HEK293 (cell line): ENCODE results near the gene NPDC1.

ENCODE experiments used
- CTCF ChIA-PET: fragments of 350-600 bp; formaldehyde crosslinking; extraction: SDS; loops from one replicate; lab custom pipeline; 2021; ENCODE audit warnings: antibody characterized with exemption; lab: Yijun Ruan, JAX
- POLR2A ChIA-PET: fragments of 300-600 bp; formaldehyde crosslinking; extraction: SDS; loops from one replicate; lab custom pipeline; 2020; ENCODE audit warnings: antibody characterized with exemption, inconsistent platforms; lab: Yijun Ruan, JAX
- H3K27ac ChIP-seq: fragments of 200-500 bp; sonication (Bioruptor generic); 2 replicates; pipeline ENCODE4 v1.5.1; 2014; ENCODE audit warnings: low read depth, low read length, control low read depth, inconsistent platforms; ENCODE audit errors: extremely low read depth
- H3K36me3 ChIP-seq, 2 experiments: fragments of 200-500 bp in 1 of 2; sonication (Bioruptor generic) in 1 of 2; 1 replicate in 1 of 2; 2 replicates in 1 of 2; pipeline ENCODE4 v1.5.1; 2014 to 2017; ENCODE audit warnings: inconsistent platforms in 2 of 2, low read length in 2 of 2; ENCODE audit not compliant: control insufficient read depth in 2 of 2, insufficient read depth in 1 of 2
- H3K4me1 ChIP-seq: fragments of 200-500 bp; sonication (Bioruptor generic); 2 replicates; pipeline ENCODE4 v1.5.1; 2014; ENCODE audit warnings: mild to moderate bottlenecking, low read length, inconsistent platforms; ENCODE audit not compliant: control insufficient read depth, insufficient read depth
- H3K4me3 ChIP-seq: 2 replicates; pipeline ENCODE4 v1.5.1; 2011; ENCODE audit warnings: low read depth, mild to moderate bottlenecking, control low read depth, low read length, moderate library complexity
- H3K9me3 ChIP-seq: fragments of 200-500 bp; sonication (Bioruptor generic); 2 replicates; pipeline ENCODE4 v1.5.1; 2014; ENCODE audit warnings: low read depth, low read length, inconsistent platforms; ENCODE audit not compliant: control insufficient read depth, insufficient read depth
- BCL11A ChIP-seq: fragments of 450-650 bp; formaldehyde crosslinking; IDR thresholded peaks from 2 replicates; pipeline ENCODE4 v1.5.1; 2016; ENCODE audit warnings: low read depth, missing biosample characterization, missing genetic modification characterization
- KLF10 ChIP-seq: fragments of 450-650 bp; IDR thresholded peaks from 2 replicates; pipeline ENCODE4 v1.5.1; 2018; ENCODE audit warnings: missing biosample characterization, mild to moderate bottlenecking, missing genetic modification characterization
- KLF8 ChIP-seq: fragments of 450-650 bp; formaldehyde crosslinking; IDR thresholded peaks from 2 replicates; pipeline ENCODE4 v1.5.1; 2016; ENCODE audit warnings: missing biosample characterization, missing genetic modification characterization
- MZF1 ChIP-seq: fragments of 450-650 bp; formaldehyde crosslinking; IDR thresholded peaks from 2 replicates; pipeline ENCODE4 v1.5.1; 2017; ENCODE audit warnings: missing biosample characterization, missing genetic modification characterization, borderline replicate concordance
- OVOL3 ChIP-seq: fragments of 450-650 bp; formaldehyde crosslinking; IDR thresholded peaks from 2 replicates; pipeline ENCODE4 v1.5.1; 2016; ENCODE audit warnings: missing biosample characterization, missing genetic modification characterization
- PBX3 ChIP-seq: sonication (generic); formaldehyde crosslinking; IDR thresholded peaks from 2 replicates; pipeline ENCODE4 v1.8.1; 2022; ENCODE audit warnings: mild to moderate bottlenecking, moderate library complexity, missing genetic modification reagents
- ZBTB17 ChIP-seq: fragments of 450-650 bp; formaldehyde crosslinking; IDR thresholded peaks from 2 replicates; pipeline ENCODE4 v1.5.1; 2016; ENCODE audit warnings: missing biosample characterization, missing genetic modification characterization
- ZBTB6 ChIP-seq: fragments of 450-650 bp; formaldehyde crosslinking; IDR thresholded peaks from 2 replicates; pipeline ENCODE4 v1.5.1; 2017; ENCODE audit warnings: missing biosample characterization, missing genetic modification characterization
- ZBTB8A ChIP-seq: fragments of 450-650 bp; formaldehyde crosslinking; IDR thresholded peaks from 2 replicates; pipeline ENCODE4 v1.5.1; 2016; ENCODE audit warnings: missing biosample characterization, missing genetic modification characterization
- ZNF112 ChIP-seq: fragments of 450-650 bp; formaldehyde crosslinking; IDR thresholded peaks from 2 replicates; pipeline ENCODE4 v1.5.0; 2017; ENCODE audit warnings: missing biosample characterization, missing genetic modification characterization
- ZNF155 ChIP-seq: fragments of 450-650 bp; formaldehyde crosslinking; IDR thresholded peaks from 2 replicates; pipeline ENCODE4 v1.5.1; 2016; ENCODE audit warnings: missing biosample characterization, missing genetic modification characterization
- ZNF221 ChIP-seq: fragments of 450-650 bp; formaldehyde crosslinking; IDR thresholded peaks from 2 replicates; pipeline ENCODE4 v1.5.1; 2017; ENCODE audit warnings: missing biosample characterization, missing genetic modification characterization, borderline replicate concordance
- ZNF23 ChIP-seq: fragments of 450-650 bp; formaldehyde crosslinking; IDR thresholded peaks from 2 replicates; pipeline ENCODE4 v1.5.1; 2016; ENCODE audit warnings: missing biosample characterization, missing genetic modification characterization, borderline replicate concordance
- ZNF394 ChIP-seq: fragments of 450-650 bp; formaldehyde crosslinking; IDR thresholded peaks from 2 replicates; pipeline ENCODE4 v1.5.1; 2016; ENCODE audit warnings: missing biosample characterization, missing genetic modification characterization, mild to moderate bottlenecking, moderate library complexity, borderline replicate concordance
- ZNF398 ChIP-seq: fragments of 450-650 bp; formaldehyde crosslinking; IDR thresholded peaks from 2 replicates; pipeline ENCODE4 v1.5.1; 2017; ENCODE audit warnings: missing biosample characterization, missing genetic modification characterization
- ZNF423 ChIP-seq: fragments of 450-650 bp; formaldehyde crosslinking; IDR thresholded peaks from 2 replicates; pipeline ENCODE4 v1.5.1; 2016; ENCODE audit warnings: missing biosample characterization, missing genetic modification characterization
- ZNF426 ChIP-seq: fragments of 450-650 bp; formaldehyde crosslinking; IDR thresholded peaks from 2 replicates; pipeline ENCODE4 v1.5.1; 2017; ENCODE audit warnings: missing biosample characterization, missing genetic modification characterization, mild to moderate bottlenecking, inconsistent platforms, moderate library complexity
- ZNF473 ChIP-seq: fragments of 450-650 bp; formaldehyde crosslinking; IDR thresholded peaks from 2 replicates; pipeline ENCODE4 v1.5.1; 2017; ENCODE audit warnings: missing biosample characterization, missing genetic modification characterization
- ZNF529 ChIP-seq: fragments of 450-650 bp; formaldehyde crosslinking; IDR thresholded peaks from 2 replicates; pipeline ENCODE4 v1.5.1; 2017; ENCODE audit warnings: missing genetic modification characterization, missing biosample characterization; ENCODE audit not compliant: insufficient replicate concordance
- ZNF548 ChIP-seq: fragments of 450-650 bp; formaldehyde crosslinking; IDR thresholded peaks from 2 replicates; pipeline ENCODE4 v1.5.1; 2016; ENCODE audit warnings: missing biosample characterization, missing genetic modification characterization
- ZNF747 ChIP-seq: fragments of 450-650 bp; formaldehyde crosslinking; IDR thresholded peaks from 2 replicates; pipeline ENCODE4 v1.5.1; 2016; ENCODE audit warnings: missing biosample characterization, missing genetic modification characterization
- ZNF76 ChIP-seq: fragments of 450-650 bp; formaldehyde crosslinking; IDR thresholded peaks from 2 replicates; pipeline ENCODE4; 2016; ENCODE audit warnings: low read depth, missing biosample characterization, missing genetic modification characterization, borderline replicate concordance
- ZNF777 ChIP-seq: fragments of 450-650 bp; formaldehyde crosslinking; IDR thresholded peaks from 2 replicates; pipeline ENCODE4 v1.5.1; 2017; ENCODE audit warnings: missing biosample characterization, missing genetic modification characterization, borderline replicate concordance

The NPDC1 gene

GRCh38 chr9:137044037-137044436, 1.9 kb downstream of the NPDC1 start:
- TF ChIP-seq ZBTB8A (tag by site-specific recombination): 0 out of 2 replicates have a peak, but pooled peaks have one; percentile 5
- no peak for TF ChIP-seq ZNF112 (tag by site-specific recombination)
- no peak for TF ChIP-seq ZNF398 (tag by site-specific recombination)
- CTCF ChIA-PET: interaction anchor here (0.7 to 5.3 kb wide), 6 partner anchors 9 to 257 kb away, joined by 3 to 47 read pairs (median 6); partner anchors contain the start of gene ABCA2
- Histone ChIP-seq H3K4me1 (peaks cover 5% of the 10 kb centered on the region; the same call in 1 of the 2 replicates), H3K36me3 (peaks cover 0 to 19% of the 10 kb centered on the region in 2 experiments; a peak in 1 of 3 replicates), H3K9me3 (no peaks in the 10 kb centered on the region), H3K4me3 (no peak overlapping the region), H3K27ac (no peak overlapping the region)
- POLR2A ChIA-PET: interaction anchor here (0.8 to 1.0 kb wide), 3 partner anchors 9 to 86 kb away, joined by 3 read pairs; partner anchors contain the start of gene SAPCD2

GRCh38 chr9:137042751-137043727, 2.9 kb downstream of the NPDC1 start:
- no peak overlapping the region for H3K27ac ChIP-seq
- no peak overlapping the region for H3K4me3 ChIP-seq
- peaks cover 0 to 25% of the 10 kb centered on the region in 2 experiments; a peak in 1 of 3 replicates for H3K36me3 ChIP-seq
- H3K4me1 ChIP-seq: peaks cover 5% of the 10 kb centered on the region; the same call in 1 of the 2 replicates
- TF ChIP-seq BCL11A (tag by site-specific recombination) (0 out of 2 replicates have a peak, but pooled peaks have one; percentile 12), ZBTB6 (tag by site-specific recombination) (no peak), ZNF426 (tag by site-specific recombination) (no peak), ZNF548 (tag by site-specific recombination) (no peak), ZNF23 (tag by site-specific recombination) (no peak), KLF8 (peak; percentile 43; the same call in 1 of the 2 replicates)
- no peaks in the 10 kb centered on the region for H3K9me3 ChIP-seq
- POLR2A ChIA-PET: interaction anchor here (0.6 kb wide), 1 partner anchor 33 kb away, joined by 3 read pairs; no protein-coding TSS in a partner anchor
- CTCF ChIA-PET: interaction anchor here (0.6 to 5.3 kb wide), 5 partner anchors 8 to 192 kb away, joined by 3 to 47 read pairs (median 4); partner anchors contain the start of gene ABCA2

GRCh38 chr9:137041124-137041523, 4.9 kb downstream of the NPDC1 start:
- POLR2A ChIA-PET: no interaction called here
- H3K4me1 ChIP-seq: peaks cover 5% of the 10 kb centered on the region; the same call in 1 of the 2 replicates
- no peak for TF ChIP-seq KLF8
- TF ChIP-seq ZNF423 (tag by site-specific recombination): no peak
- no peak for TF ChIP-seq ZNF221
- TF ChIP-seq ZNF529 (tag by site-specific recombination): no peak
- TF ChIP-seq ZNF473 (tag by site-specific recombination): no peak
- no peak for TF ChIP-seq PBX3
- no peak for TF ChIP-seq ZNF394 (tag by site-specific recombination)
- no peak for TF ChIP-seq ZNF76 (tag by site-specific recombination)
- TF ChIP-seq ZBTB6 (tag by site-specific recombination): no peak
- no peak for TF ChIP-seq OVOL3 (tag by site-specific recombination)
- no peak for TF ChIP-seq ZBTB17 (tag by site-specific recombination)
- TF ChIP-seq ZNF777 (tag by site-specific recombination): no peak
- TF ChIP-seq ZNF155 (tag by site-specific recombination): no peak
- no peak for TF ChIP-seq MZF1 (tag by site-specific recombination)
- TF ChIP-seq ZNF747 (tag by site-specific recombination): no peak
- no peak for TF ChIP-seq KLF10 (tag by site-specific recombination)

More at GRCh38 chr9:137041124-137041523, 4.9 kb downstream of the NPDC1 start:
- no peaks in the 10 kb centered on the region for H3K9me3 ChIP-seq
- H3K27ac ChIP-seq: no peak overlapping the region
- H3K4me3 ChIP-seq: no peak overlapping the region
- CTCF ChIA-PET: interaction anchor here (1.5 to 5.3 kb wide), 2 partner anchors 12 to 93 kb away, joined by 4 to 47 read pairs; partner anchors contain the start of gene ABCA2
- peaks cover 0 to 30% of the 10 kb centered on the region in 2 experiments; a peak in 1 of 3 replicates for H3K36me3 ChIP-seq
